HG03039 (cell line): ENCODE data around the gene TMEM178B.
"Not testable (repeated sequence)": the region's sequence is repeated elsewhere in the genome, so short reads cannot be mapped to it uniquely, and the experiment has no call there.

ENCODE experiments used
- ATAC-seq: cut with Tn5 transposase; IDR thresholded peaks from one replicate; pipeline ENCODE4 v1.9.1; 2021; ENCODE audit warnings: mild to moderate bottlenecking, moderate library complexity; ENCODE audit not compliant: unreplicated experiment

The TMEM178B gene

DNA sequence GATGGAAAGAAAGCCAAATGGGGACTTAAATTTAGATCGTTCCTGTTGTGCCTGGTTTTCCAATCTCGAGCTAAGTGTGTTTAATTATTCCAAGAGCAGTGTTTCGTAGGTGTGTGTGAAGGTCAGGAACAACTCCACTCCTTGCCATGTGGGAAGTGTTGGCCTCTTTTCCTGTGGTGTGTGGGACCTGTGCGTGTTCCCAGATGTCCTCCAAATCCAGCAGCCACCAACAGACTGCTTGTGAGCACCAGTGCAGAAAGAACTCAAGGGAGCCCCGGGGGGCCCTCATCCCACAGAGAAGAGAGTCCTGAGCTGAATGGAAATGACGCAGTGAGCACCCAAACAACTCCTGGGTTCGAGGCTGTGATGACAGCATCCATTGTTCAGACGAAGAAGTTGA, 227.7 kb downstream of the TMEM178B start:
- no peak for ATAC-seq

DNA sequence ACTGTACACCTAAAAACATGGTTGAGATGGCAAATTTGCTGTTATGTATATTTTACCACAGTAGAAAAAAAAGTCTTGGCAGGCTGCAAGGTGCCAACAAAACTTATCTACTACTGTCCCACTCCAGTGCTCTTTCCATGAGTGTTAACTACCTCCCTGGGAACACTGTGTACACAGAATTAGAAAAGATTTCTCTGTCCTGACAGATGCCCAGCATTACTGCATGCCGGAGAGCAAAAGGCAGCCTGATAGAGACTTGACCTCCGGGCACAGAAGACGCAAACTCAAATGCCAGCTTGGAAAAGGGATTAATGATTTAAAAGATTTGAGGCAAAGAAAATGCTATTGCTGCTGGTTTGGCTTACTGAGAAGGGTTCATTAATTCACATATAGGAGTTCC, 228.8 kb downstream of the TMEM178B start:
- ATAC-seq: no peak

DNA sequence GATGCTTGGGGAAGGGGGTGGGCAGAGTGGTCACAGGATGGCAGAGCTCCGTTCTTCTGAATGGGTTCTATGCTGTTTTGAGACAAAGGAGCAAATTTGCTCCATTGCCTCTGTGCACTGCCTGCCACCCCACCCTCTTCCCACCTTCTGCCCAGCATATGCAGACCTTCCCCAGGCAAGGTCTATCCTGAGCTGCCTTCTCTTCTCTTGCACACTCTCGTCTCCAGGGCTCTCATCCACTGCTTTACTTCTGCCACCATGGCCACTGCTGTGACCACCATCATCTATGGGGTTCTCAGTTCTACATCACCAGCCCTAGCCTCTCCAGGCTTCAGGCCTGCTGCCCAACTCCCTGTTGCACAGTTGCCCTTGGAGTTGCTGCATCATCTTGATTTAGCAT, 230.4 kb downstream of the TMEM178B start:
- ATAC-seq: no peak

DNA sequence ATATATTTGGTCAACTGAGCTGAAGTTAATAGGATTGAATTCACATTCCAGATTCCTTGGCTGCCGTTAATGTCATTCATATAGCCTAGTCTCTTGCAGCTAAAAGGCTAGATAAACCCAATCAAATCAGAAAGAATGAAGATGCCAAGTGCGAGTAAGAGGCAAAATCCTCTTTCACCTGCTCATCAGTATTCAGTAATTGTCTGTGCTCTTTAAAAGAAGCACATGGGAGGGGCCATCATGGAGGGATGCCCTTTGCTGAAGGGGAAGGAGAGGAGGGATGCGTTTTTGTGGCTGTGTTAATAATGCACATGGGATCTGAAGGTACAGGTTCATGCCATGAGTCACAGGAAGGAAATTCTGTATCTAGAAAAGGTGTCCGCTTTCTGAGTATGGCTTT, 232.2 kb downstream of the TMEM178B start:
- ATAC-seq: no peak

DNA sequence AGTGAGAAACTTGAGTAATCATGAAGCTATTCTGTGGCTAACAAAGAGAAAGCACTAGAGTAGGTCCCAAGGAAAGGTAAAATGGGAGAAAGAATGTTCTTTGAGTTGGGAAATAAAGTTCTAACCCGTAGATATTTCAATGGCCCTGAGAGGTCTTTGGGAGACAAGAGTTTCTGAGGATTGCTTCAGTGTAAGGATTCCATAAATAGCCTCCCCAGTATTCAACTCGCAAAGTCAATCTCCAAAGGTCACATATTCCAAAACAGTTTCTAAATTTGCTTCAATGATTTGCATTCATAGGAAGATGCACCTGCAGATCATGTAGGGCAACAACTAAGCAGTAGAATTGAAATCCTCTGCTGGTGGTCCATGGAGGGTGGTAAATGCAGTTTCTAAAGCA, 238.5 kb downstream of the TMEM178B start:
- ATAC-seq: no peak

DNA sequence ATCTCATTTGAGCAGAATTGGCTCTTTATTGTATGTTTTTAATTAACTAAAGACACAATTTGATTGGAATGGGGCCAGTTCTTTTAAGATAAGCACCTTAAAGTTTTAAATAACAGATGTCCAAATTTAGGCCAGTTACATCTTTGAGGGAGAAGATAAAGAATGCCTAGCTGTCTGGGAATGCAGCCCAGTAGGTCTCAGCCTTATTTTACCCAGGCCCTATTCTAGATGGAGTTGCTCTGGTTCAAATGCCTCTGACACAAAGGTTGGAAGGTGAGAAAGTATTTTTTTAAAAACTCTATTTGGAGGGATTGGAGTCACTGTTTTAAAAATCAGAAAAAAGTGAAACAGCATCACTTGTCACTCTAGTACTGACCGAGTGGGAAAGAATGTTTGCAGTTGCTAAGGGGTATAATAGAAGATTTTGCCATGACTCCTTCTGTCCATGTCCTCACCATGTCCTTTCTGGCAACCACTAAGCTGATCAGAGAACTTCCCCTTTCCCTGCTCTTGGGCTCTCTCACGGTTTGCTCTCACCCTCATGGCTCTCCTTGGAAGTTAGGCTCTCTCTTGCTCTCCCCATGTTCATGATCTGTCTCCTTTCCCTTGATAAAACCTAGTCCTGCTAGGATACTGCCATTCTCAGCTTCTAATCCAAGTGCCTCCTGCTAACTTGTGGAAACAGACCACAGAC, 239.1 kb downstream of the TMEM178B start:
- ATAC-seq: no peak

DNA sequence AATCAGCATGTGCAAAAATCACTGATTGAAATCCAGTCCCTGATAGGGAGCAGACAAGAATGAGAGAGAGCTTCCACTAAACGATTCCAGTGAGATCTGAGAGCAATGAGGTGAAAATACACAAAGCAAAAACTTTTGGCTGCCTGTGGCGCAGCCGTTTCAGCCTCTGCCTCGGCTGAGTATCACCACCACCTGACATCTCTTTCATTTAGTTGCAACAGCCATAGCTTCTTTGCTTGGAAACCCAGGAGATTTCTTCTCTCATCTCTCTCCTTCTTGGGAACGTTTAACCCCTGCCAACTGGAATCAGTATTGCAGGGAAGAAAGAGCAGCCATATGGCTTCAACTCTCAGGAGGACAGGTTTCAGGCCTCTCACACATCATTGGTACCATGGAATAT, 240.0 kb downstream of the TMEM178B start:
- no peak for ATAC-seq

DNA sequence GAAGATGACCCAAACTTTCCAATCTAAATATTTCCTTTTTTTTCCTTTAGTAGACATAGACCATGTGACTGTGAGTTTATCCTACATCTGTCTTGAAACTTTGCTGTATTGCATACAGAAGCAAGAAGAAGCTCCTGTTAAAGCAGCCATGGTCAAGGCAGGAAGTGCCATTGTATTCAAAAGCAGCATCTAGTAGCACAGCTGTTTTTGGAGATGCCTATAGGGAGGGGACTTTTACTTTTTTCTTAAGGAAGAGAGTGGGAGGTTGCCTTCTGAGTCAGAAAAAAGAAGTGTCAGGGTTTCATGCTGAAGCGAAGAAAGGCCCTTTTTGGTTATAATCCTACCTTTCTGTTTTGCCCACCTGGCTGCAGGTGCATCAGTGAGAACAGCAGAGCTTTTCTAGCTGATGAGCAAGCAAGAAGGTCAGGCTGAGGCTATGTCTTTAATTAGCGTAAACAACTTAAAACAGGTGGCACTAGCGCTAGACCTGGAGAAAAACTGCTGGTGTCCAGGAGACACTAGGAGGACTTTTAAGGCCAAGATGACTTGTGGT, 243.2 kb downstream of the TMEM178B start:
- ATAC-seq: no peak

DNA sequence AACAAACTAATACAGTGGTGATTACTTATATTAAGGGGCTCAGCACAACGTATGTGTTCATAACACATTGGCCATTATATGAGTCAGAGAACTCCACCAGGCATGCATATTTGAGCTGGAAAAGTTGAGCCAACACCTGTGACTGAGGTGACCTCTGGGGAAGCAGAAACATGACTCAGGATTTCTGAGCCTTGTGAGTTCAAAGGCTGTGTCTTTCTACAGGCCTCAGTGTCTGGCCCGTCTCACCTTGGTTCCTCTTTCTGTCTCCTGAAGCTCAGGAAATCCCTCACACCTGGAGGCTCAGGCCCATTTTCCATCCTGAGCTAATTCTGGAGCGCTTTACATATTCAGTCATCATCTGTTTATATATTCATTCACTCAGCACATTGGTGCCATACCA, 246.4 kb downstream of the TMEM178B start:
- no peak for ATAC-seq

DNA sequence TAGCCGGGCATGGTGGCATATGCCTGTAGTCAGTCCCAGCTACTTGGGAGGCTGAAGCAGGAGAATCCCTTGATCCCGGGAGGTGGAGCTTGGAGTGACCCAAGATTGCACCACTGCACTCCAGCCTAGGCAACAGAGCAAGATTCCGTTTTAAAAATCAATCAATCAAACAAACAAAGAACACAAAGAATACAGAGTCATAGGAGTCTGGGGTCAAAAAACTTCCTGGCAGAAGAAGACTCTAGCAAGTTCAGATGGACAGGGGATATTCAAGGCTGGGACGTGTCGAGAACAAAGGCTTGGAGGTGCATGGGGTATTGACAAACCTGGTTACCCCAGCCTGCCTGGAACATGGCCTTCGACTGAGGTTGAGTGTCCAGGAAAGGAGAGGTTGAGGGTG, 248.5 kb downstream of the TMEM178B start:
- no peak for ATAC-seq

DNA sequence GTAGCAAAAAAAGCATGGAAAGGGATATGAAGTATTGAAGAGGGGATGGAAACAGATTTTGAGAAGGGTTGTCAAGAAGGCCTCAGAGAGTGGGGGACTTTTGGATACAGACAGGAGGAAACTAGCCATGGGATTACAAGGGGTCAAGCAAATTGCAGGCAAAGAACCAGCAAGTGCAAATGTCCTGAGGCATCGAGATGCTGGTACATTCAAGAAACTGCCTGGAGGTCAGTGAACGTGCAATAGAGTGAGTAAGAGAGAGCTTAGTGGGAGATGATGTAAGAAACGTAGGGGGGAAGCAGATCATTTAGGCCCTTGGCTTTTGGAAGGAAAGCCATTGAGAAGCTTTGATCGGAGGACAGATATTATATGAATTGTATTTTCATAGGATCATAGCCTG, 250.0 kb downstream of the TMEM178B start:
- no peak for ATAC-seq

DNA sequence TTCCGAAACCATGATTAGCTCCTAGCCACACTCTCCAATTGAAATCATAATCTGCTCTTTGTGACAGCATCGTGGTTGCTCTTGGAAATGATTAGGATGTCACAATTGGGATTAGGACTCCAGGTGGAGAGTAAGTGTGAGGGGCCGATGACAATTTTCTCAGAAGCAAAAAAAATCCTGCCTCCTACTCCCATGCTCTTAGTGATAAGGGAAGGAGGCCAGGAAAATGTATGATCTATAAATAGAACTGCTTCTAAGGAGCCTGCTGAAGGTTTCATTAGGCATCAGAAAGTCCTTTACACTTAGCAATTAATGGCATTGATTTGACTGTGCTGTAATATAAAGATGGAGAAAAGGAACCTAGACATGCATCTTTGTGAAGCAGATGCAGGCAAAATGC, 251.0 kb downstream of the TMEM178B start:
- ATAC-seq: no peak

DNA sequence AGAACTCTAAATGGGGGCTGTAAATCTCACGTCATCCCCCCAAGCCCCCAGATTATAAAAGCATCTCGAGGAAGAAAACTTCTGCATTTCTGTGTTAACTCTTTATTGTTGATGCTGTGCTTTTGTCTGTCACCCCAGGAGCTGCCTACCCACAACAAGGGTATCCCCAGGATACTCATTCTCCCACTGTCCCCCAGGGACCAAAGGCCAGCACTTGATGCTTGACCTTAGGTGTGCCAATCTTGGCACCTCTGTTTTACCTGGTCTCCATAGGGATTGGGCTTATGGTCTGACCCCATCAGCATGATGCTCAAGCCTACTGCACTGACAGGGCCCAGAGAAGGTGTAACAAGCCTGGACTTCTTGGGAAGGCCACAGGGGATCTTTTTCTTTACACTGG, 251.4 kb downstream of the TMEM178B start:
- no peak for ATAC-seq

DNA sequence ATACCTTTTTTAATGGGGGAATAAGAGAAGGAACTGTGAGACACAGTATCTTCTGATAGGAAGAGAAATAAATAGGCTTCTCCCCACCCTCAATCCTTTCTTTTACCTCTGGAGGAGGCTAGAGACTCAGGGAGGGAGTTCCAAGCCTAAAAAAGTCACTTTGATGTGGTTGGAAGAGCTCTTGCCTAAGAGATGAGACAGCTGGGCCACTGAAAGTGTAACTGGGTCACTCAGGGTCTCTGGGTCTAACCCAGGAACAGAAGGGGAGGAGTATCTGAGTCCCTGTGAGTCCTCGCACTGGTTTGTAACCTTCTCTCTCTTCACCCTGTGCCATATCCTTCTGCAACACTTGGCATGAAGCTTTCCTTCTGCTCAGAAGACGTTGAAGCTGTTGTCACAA, 254.4 kb downstream of the TMEM178B start:
- no peak for ATAC-seq

DNA sequence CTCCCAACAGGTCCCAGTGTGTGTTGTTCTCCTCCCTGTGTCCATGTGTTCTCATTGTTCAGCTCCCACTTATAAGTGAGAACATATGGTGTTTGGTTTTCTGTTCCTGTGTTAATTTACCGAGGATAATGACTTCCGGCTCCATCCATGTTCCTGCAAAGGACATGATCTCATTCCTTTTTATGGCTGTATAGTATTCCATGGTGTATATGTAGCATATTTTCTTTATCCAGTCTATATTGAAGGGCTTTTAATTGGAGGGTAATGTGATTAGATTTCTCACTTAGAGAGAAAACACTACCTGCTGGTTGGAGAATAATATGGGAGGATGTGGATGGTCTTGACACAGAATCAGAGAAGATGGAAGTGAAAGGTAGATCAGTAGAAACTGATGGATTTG, 256.4 kb downstream of the TMEM178B start:
- not testable (repeated sequence) for ATAC-seq

DNA sequence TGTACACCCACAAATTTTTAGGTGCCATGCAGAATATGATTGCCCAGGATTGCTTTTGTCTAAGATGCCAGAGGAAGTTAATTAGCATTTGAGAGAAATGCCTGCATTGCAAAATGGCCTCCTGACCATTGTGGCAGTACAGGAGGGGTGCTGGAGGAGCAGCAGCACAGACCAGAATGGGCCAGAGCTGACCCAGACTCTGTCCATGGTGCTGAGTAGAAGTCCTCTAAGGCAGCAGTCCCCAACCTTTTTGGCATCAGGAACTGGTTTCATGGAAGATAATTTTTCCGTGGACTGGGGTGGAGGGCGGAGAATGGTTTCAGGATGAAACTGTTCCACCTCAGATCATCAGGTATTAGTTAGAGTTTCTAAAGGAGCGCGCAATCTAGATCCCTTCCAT, 259.6 kb downstream of the TMEM178B start:
- no peak for ATAC-seq

DNA sequence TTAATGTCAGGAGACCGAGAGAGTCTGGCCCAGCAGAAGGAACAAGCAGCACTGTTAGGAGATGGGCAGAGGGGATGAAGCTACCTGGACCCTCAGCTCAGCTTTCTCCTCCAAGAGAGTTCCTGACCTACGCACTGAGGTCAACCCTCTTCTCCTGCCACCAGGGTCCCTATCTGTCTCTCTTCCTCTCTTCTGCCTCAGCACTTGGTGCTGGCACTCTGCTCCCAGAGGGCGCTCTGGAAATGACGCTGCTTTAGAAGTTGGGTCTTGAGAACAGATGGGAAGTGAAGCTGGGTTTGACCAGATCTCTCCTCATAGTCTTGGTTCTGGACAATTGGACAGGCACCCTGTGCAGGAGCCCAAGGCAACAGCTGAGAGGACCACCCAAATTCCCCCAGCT, 261.3 kb downstream of the TMEM178B start:
- no peak for ATAC-seq

DNA sequence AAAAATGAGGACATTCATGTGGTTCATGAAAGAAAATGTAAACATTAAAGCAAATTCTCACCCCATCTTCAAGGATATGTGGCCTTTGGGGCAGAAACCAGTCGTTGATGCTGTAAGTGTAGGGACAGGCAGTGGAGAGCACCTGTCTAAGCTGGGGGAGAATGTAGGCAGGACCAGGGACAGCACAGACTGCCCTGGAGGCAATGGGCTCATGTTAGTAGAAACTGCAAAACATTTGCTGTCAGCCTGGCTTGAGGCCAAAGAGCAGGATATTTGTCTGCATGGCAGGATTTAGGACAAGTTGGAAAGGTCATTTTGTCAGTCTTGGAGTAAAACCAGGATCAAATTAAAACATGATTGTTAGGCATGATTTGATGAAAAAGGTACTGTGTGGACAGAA, 265.7 kb downstream of the TMEM178B start:
- ATAC-seq: no peak

DNA sequence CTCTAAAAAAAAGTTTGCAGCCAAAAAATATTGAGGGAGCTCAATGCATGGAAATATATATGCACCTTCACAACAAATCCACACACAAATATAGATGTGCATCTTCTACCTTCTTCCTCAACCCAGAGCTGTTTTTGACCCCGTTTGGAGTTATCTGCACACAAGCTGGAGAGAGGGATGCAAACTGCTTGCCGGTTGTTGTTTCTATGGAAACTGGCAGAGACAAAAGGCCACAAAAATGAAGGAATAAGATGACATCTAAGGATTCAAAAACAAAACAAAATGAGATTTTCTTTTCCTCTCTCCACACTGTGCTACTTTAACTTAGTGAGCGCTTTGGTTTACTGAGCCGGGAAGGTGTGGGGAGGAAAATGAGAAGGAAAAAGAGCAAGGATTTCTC, 267.1 kb downstream of the TMEM178B start:
- ATAC-seq: no peak

DNA sequence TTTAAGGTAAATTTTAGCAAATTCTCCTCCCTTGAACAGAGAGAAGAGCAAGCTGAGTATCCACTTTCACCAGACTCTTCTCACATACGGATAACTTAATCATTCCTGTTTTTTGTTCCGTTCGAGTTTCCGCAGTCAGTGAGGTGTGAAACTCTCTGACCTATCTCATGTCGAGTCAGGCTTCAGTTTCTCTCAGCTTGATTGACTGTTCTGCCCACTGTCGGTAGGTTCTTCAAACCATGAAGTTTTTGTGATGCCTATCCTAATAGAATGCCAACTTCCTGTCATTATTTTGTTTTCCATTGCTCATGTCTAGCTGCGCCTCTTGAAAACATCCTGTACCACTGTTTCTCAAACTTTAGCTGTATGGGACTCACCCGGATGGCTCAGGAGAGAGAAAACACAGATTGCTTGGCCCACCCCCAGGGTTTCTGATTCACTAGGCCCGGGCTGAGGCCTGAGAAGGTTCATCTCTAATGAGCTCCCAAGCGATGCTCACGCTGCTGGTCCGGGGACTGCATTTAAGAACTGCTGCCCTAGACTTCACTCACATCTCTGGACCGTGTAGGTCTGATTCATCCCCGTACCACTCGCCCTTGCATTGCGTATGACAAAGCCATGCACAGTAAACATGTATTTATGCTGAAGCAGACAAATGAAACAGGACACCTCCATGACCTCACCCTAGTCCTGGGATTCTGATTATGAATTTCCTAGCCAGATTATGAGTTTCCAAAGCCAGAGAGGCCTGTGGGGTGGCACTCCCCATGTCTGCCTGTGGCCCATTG, 269.0 kb downstream of the TMEM178B start:
- no peak for ATAC-seq

DNA sequence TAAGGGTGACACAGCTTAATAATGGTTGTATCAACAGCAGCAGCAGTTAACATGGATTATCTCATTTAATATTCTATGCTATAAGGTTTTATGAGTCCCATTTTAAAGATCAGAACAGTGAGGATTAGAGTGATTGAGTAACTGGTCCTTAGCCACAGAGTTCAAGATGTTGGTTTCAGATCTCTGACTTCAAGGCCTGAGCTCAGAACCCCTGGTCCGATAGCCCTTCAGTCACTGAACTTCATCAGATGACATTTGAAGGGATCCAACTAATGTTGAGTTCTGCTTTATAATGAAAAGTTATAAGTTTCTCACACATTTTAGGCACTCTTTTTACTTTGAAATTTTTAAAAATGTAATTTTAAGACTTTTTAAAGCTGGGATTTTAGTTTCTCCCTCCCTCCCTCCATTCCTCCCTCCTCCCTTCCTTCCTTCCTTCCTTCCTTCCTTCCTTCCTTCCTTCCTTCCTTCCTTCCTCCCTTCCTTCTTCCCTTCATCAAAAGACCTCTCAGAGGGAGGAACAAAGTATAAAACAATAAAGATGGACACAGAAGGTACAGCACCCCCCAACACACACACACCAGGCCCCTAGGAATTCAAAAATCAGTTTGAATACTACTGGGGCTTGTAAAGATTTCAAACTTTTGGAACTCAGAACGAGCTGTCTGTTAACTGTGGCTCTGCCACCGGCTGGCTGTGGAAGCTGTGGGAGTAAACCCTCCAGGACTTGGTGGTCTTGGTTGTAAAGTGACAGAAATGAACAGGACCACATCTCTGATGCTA, 270.5 kb downstream of the TMEM178B start:
- ATAC-seq: no peak

DNA sequence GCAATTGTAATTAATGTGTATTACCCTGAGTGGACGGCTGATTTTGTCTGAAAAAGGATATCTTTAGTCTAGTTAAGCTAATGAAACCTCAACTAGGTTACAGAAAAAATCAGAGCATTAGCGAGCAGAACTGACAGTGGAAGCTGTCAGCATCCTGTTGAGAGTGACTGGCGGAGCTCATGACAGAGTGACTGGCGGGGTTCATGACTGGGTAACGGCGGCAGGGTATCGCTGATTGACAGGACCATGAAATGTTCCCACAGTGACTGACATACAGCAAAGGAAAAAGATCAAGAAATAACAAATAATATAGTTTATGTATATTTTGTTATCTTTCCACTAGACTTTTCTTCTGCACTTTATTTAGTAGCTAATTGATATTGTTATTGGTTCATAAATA, 274.9 kb downstream of the TMEM178B start:
- ATAC-seq: no peak
